ENCODE results near the gene SMIM41. TPM values are rescaled to one million over a fixed set of nuclear protein-coding genes. Genes with fewer than 3 reads are reported as not detected.

Gene SMIM41
- total RNA-seq, 1 experiment from 2014 or later, result not detected

GRCh38 chr12:52042706-52043385 is 36.7 kb upstream of the SMIM41 start:
- no peak overlapping the region for H3K4me3 ChIP-seq (ENCODE audit: low read depth in 2 of 2, low read length in 2 of 2)
- DNase-seq (ENCODE audit: low read depth, low spot score) (no peak), ATAC-seq (no peak)
- ChIA-PET CTCF (interaction anchor here (1.2 to 1.8 kb wide), 2 partner anchors 16 to 17 kb away, joined by 3 to 6 read pairs; no protein-coding TSS in a partner anchor), POLR2A (no interaction called here)
- in situ Hi-C loops (cut with HindIII; ENCODE audit: low pct_unique_long_range_greater_than_20kb, low sequenced_read_pairs), result no loop called here
- TF ChIP-seq CTCF (IDR thresholded peaks at IDR 0.05) (no peak), TCF7L2 (IDR thresholded peaks at IDR 0.05; ENCODE audit: low read depth, low read length) (no peak), POLR2AphosphoS5 (IDR thresholded peaks at IDR 0.05; ENCODE audit: low read depth, low read length) (no peak), SIN3A (IDR thresholded peaks at IDR 0.05; ENCODE audit: borderline replicate concordance, insufficient read depth, low read depth, low read length) (no peak), REST (IDR thresholded peaks at IDR 0.05; ENCODE audit: insufficient read depth in 1 of 2, low read depth in 2 of 2, low read length in 1 of 2) (no peak)
- H3K36me3 ChIP-seq (ENCODE audit: control insufficient read depth, insufficient read depth, low read length), result no peaks in the 10 kb centered on the region
- H3K4me1 ChIP-seq (ENCODE audit: control insufficient read depth, insufficient read depth, low read length), result no peaks in the 10 kb centered on the region
- no peaks in the 10 kb centered on the region for H3K27me3 ChIP-seq (ENCODE audit: control insufficient read depth, insufficient read depth, low read length)
- intact Hi-C loops (cut with micrococcal nuclease; ENCODE audit: unreplicated experiment), result no loop called here
- H3K27ac ChIP-seq (ENCODE audit: low read length), result no peak overlapping the region
- H3K9me3 ChIP-seq (ENCODE audit: control insufficient read depth, insufficient read depth, low read depth, low read length), result no peaks in the 10 kb centered on the region
- BruUV-seq (replicated peaks), result no TSS peak

GRCh38 chr12:52043386-52044212 is 35.9 kb upstream of the SMIM41 start:
- BruUV-seq (replicated peaks), result no TSS peak
- no peaks in the 10 kb centered on the region for H3K27me3 ChIP-seq (ENCODE audit: control insufficient read depth, insufficient read depth, low read length)
- no peaks in the 10 kb centered on the region for H3K36me3 ChIP-seq (ENCODE audit: control insufficient read depth, insufficient read depth, low read length)
- TF ChIP-seq REST (IDR thresholded peaks at IDR 0.05; ENCODE audit: insufficient read depth in 1 of 2, low read depth in 2 of 2, low read length in 1 of 2) (no peak), SIN3A (IDR thresholded peaks at IDR 0.05; ENCODE audit: borderline replicate concordance, insufficient read depth, low read depth, low read length) (no peak), TCF7L2 (IDR thresholded peaks at IDR 0.05; ENCODE audit: low read depth, low read length) (no peak), POLR2AphosphoS5 (IDR thresholded peaks at IDR 0.05; ENCODE audit: low read depth, low read length) (no peak), CTCF (IDR thresholded peaks at IDR 0.05) (no peak)
- ChIA-PET CTCF (interaction anchor here (0.7 to 1.8 kb wide), 5 partner anchors 11 to 79 kb away, joined by 3 to 6 read pairs (median 3); partner anchors contain the start of gene ATG101), POLR2A (interaction anchor here (0.6 kb wide), 2 partner anchors 25 to 235 kb away, joined by 6 to 10 read pairs; no protein-coding TSS in a partner anchor)
- no peaks in the 10 kb centered on the region for H3K9me3 ChIP-seq (ENCODE audit: control insufficient read depth, insufficient read depth, low read depth, low read length)
- ATAC-seq (no peak), DNase-seq (ENCODE audit: low read depth, low spot score) (no peak)
- no peaks in the 10 kb centered on the region for H3K4me1 ChIP-seq (ENCODE audit: control insufficient read depth, insufficient read depth, low read length)
- intact Hi-C loops (cut with micrococcal nuclease; ENCODE audit: unreplicated experiment), result no loop called here
- in situ Hi-C loops (cut with HindIII; ENCODE audit: low pct_unique_long_range_greater_than_20kb, low sequenced_read_pairs), result no loop called here
- no peak overlapping the region for H3K27ac ChIP-seq (ENCODE audit: low read length)
- H3K4me3 ChIP-seq (ENCODE audit: low read depth in 2 of 2, low read length in 2 of 2), result no peak overlapping the region

All from Panc1 (cell line).